T-helper 2 cell treated with Interferon-gamma antibody and Interleukin-4, amounts not matched to agents 5 μg/mL and 100 μg/mL, for 36 hours (primary cell): Measurements from ENCODE around the gene LCN1.

Source experiments
- DNase-seq: peaks from one replicate; pipeline ENCODE4 v3.0.0; 2021; ENCODE audit warnings: low spot score
- H3K27ac Mint-ChIP-seq: one replicate; pipeline ENCODE4 v1.8.0; 2021; ENCODE audit warnings: mild to moderate bottlenecking, mixed read lengths
- H3K27me3 Mint-ChIP-seq: one replicate; pipeline ENCODE4 v1.8.0; 2021; ENCODE audit warnings: low read depth, mixed read lengths
- H3K36me3 Mint-ChIP-seq: one replicate; pipeline ENCODE4 v1.8.0; 2021; ENCODE audit warnings: low read depth, mixed read lengths
- H3K4me1 Mint-ChIP-seq: one replicate; pipeline ENCODE4 v1.8.0; 2021; ENCODE audit warnings: low read depth, mixed read lengths
- H3K4me3 Mint-ChIP-seq: one replicate; pipeline ENCODE4 v1.8.0; 2022; ENCODE audit warnings: mild to moderate bottlenecking, moderate library complexity, mixed read lengths
- H3K9me3 Mint-ChIP-seq: one replicate; pipeline ENCODE4 v1.8.0; 2021; ENCODE audit warnings: mixed read lengths

The LCN1 gene

GRCh38 chr9:135494791-135495559 is 26.3 kb upstream of the LCN1 start:
- Mint-ChIP-seq H3K27me3 (peaks cover 7% of the 10 kb centered on the region), H3K27ac (no peak overlapping the region), H3K4me1 (peaks cover 2% of the 10 kb centered on the region), H3K9me3 (no peaks in the 10 kb centered on the region), H3K36me3 (no peaks in the 10 kb centered on the region), H3K4me3 (no peak overlapping the region)
- no peak for DNase-seq

- no peak overlapping the region for H3K27ac Mint-ChIP-seq
Measured at GRCh38 chr9:135498381-135499126, 22.7 kb upstream of the LCN1 start.

GRCh38 chr9:135499326-135500070 is 21.7 kb upstream of the LCN1 start:
- Mint-ChIP-seq H3K9me3 (no peaks in the 10 kb centered on the region), H3K36me3 (peaks cover 17% of the 10 kb centered on the region), H3K27me3 (peaks cover 7% of the 10 kb centered on the region), H3K4me1 (peaks cover 7% of the 10 kb centered on the region), H3K4me3 (peak overlapping the region; percentile 65), H3K27ac (peak overlapping the region; percentile 45)
- DNase-seq: peak; percentile 82

More at GRCh38 chr9:135498381-135499126, 22.7 kb upstream of the LCN1 start:
- Mint-ChIP-seq H3K9me3 (no peaks in the 10 kb centered on the region), H3K27me3 (peaks cover 7% of the 10 kb centered on the region), H3K36me3 (peaks cover 14% of the 10 kb centered on the region), H3K4me1 (peaks cover 7% of the 10 kb centered on the region), H3K4me3 (no peak overlapping the region)
- DNase-seq: no peak

GRCh38 chr9:135500071-135500524 is 21.1 kb upstream of the LCN1 start:
- H3K27me3 Mint-ChIP-seq: peaks cover 7% of the 10 kb centered on the region
- no peak overlapping the region for H3K27ac Mint-ChIP-seq
- peaks cover 19% of the 10 kb centered on the region for H3K36me3 Mint-ChIP-seq
- peak overlapping the region; percentile 91 for H3K4me3 Mint-ChIP-seq
- DNase-seq: no peak
- H3K9me3 Mint-ChIP-seq: no peaks in the 10 kb centered on the region
- peaks cover 9% of the 10 kb centered on the region for H3K4me1 Mint-ChIP-seq

- H3K4me3 Mint-ChIP-seq: peak within 1 kb of the TSS; percentile 91
- DNase-seq: peak; percentile 88
- peaks cover 19% of the 10 kb centered on the region for H3K36me3 Mint-ChIP-seq
- peak within 1 kb of the TSS; percentile 94 for H3K27ac Mint-ChIP-seq
- no peaks in the 10 kb centered on the region for H3K9me3 Mint-ChIP-seq
- peaks cover 7% of the 10 kb centered on the region for H3K27me3 Mint-ChIP-seq
- peaks cover 9% of the 10 kb centered on the region for H3K4me1 Mint-ChIP-seq
Measured at GRCh38 chr9:135500525-135501260, 20.5 kb upstream of the LCN1 start, which contains the start of gene MRPS2. TSS of gene MRPS2 (plus strand) at chr9:135500682. CDS start at chr9:135500711, 29 bp downstream.

- Mint-ChIP-seq H3K4me3 (peak overlapping the region; percentile 91), H3K27ac (peak overlapping the region; percentile 82), H3K27me3 (peaks cover 7% of the 10 kb centered on the region), H3K36me3 (peaks cover 19% of the 10 kb centered on the region), H3K9me3 (no peaks in the 10 kb centered on the region), H3K4me1 (peaks cover 9% of the 10 kb centered on the region)
- no peak for DNase-seq
Measured at GRCh38 chr9:135501261-135502167, 19.7 kb upstream of the LCN1 start.

GRCh38 chr9:135502168-135502872 is 18.9 kb upstream of the LCN1 start:
- Mint-ChIP-seq H3K4me3 (peak overlapping the region; percentile 91), H3K4me1 (peaks cover 9% of the 10 kb centered on the region), H3K36me3 (peaks cover 19% of the 10 kb centered on the region), H3K9me3 (no peaks in the 10 kb centered on the region), H3K27me3 (peaks cover 7% of the 10 kb centered on the region), H3K27ac (peak overlapping the region; percentile 82)
- no peak for DNase-seq

- Mint-ChIP-seq H3K27ac (no peak overlapping the region), H3K27me3 (peaks cover 5% of the 10 kb centered on the region), H3K4me3 (no peak overlapping the region), H3K4me1 (peaks cover 9% of the 10 kb centered on the region), H3K36me3 (peaks cover 19% of the 10 kb centered on the region), H3K9me3 (no peaks in the 10 kb centered on the region)
- no peak for DNase-seq
Measured at GRCh38 chr9:135502873-135503321, 18.3 kb upstream of the LCN1 start.

GRCh38 chr9:135503371-135504261 is 17.6 kb upstream of the LCN1 start:
- no peaks in the 10 kb centered on the region for H3K27me3 Mint-ChIP-seq

GRCh38 chr9:135504262-135505243 is 16.7 kb upstream of the LCN1 start:
- peak; percentile 46 for DNase-seq
- Mint-ChIP-seq H3K4me3 (no peak overlapping the region), H3K27me3 (peaks cover 9% of the 10 kb centered on the region), H3K9me3 (peaks cover 9% of the 10 kb centered on the region), H3K27ac (no peak overlapping the region), H3K4me1 (peaks cover 7% of the 10 kb centered on the region), H3K36me3 (peaks cover 19% of the 10 kb centered on the region)

More at GRCh38 chr9:135503371-135504261, 17.6 kb upstream of the LCN1 start:
- Mint-ChIP-seq H3K4me1 (peaks cover 9% of the 10 kb centered on the region), H3K4me3 (no peak overlapping the region), H3K36me3 (peaks cover 19% of the 10 kb centered on the region), H3K9me3 (no peaks in the 10 kb centered on the region), H3K27ac (no peak overlapping the region)
- DNase-seq: no peak
